HG03159 (cell line): ENCODE data around the gene ZNF135.

Experiments used
- ATAC-seq: cut with Tn5 transposase; IDR thresholded peaks from one replicate; pipeline ENCODE4 v1.9.1; 2021; ENCODE audit warnings: mild to moderate bottlenecking, moderate library complexity; ENCODE audit not compliant: unreplicated experiment

Gene ZNF135

GRCh38 chr19:58045411-58046050, 13.6 kb upstream of the ZNF135 start:
- no peak for ATAC-seq

GRCh38 chr19:58046856-58047255, 12.2 kb upstream of the ZNF135 start:
- no peak for ATAC-seq

- no peak for ATAC-seq
These were observed 11.4 kb upstream of the ZNF135 start for GRCh38 chr19:58047672-58048071.

GRCh38 chr19:58052256-58052655, 6.8 kb upstream of the ZNF135 start:
- ATAC-seq, result no peak

- no peak for ATAC-seq
These were observed 5.5 kb upstream of the ZNF135 start for GRCh38 chr19:58053480-58054156.

- no peak for ATAC-seq
These were observed 3.9 kb upstream of the ZNF135 start for GRCh38 chr19:58054901-58055874.

GRCh38 chr19:58056261-58056660, 2.8 kb upstream of the ZNF135 start:
- ATAC-seq, result no peak

GRCh38 chr19:58056861-58057260, 2.2 kb upstream of the ZNF135 start:
- ATAC-seq, result no peak

- ATAC-seq, result no peak
These were observed 615 bp upstream of the ZNF135 start for GRCh38 chr19:58058467-58058866.

GRCh38 chr19:58059671-58060078, 593 bp downstream of the ZNF135 start:
- no peak for ATAC-seq

- ATAC-seq, result no peak
These were observed 1.1 kb downstream of the ZNF135 start for GRCh38 chr19:58060231-58060630.

- no peak for ATAC-seq
These were observed 4.6 kb downstream of the ZNF135 start for GRCh38 chr19:58063712-58064111.

GRCh38 chr19:58067240-58067912, 8.3 kb downstream of the ZNF135 start:
- ATAC-seq, result no peak

- no peak for ATAC-seq
These were observed 20.7 kb downstream of the ZNF135 start for GRCh38 chr19:58079792-58080191.

GRCh38 chr19:58083021-58083420, 23.9 kb downstream of the ZNF135 start:
- no peak for ATAC-seq

GRCh38 chr19:58084596-58085347, 25.7 kb downstream of the ZNF135 start:
- no peak for ATAC-seq

- ATAC-seq, result no peak
These were observed 26.3 kb downstream of the ZNF135 start for GRCh38 chr19:58085348-58085875.

GRCh38 chr19:58086825-58087710, 28.0 kb downstream of the ZNF135 start:
- no peak for ATAC-seq

- ATAC-seq, result no peak
These were observed 29.5 kb downstream of the ZNF135 start for GRCh38 chr19:58088521-58089052.
